Hematopoietic multipotent progenitor cell treated with erythropoietin and hydrocortisone succinate and interleukin-3 and kit ligand, for 8 days (in vitro differentiated cells): Measurements from ENCODE around the gene MLST8.
A peak's percentile ranks its signal among the peaks of the same experiment; 100 is the strongest.
"Not testable (repeated sequence)": the region's sequence is repeated elsewhere in the genome, so short reads cannot be mapped to it uniquely, and the experiment has no call there.

ENCODE experiments used
- DNase-seq: peaks from one replicate; pipeline ENCODE4 v3.0.0-alpha.2; 2015

Gene MLST8

DNA sequence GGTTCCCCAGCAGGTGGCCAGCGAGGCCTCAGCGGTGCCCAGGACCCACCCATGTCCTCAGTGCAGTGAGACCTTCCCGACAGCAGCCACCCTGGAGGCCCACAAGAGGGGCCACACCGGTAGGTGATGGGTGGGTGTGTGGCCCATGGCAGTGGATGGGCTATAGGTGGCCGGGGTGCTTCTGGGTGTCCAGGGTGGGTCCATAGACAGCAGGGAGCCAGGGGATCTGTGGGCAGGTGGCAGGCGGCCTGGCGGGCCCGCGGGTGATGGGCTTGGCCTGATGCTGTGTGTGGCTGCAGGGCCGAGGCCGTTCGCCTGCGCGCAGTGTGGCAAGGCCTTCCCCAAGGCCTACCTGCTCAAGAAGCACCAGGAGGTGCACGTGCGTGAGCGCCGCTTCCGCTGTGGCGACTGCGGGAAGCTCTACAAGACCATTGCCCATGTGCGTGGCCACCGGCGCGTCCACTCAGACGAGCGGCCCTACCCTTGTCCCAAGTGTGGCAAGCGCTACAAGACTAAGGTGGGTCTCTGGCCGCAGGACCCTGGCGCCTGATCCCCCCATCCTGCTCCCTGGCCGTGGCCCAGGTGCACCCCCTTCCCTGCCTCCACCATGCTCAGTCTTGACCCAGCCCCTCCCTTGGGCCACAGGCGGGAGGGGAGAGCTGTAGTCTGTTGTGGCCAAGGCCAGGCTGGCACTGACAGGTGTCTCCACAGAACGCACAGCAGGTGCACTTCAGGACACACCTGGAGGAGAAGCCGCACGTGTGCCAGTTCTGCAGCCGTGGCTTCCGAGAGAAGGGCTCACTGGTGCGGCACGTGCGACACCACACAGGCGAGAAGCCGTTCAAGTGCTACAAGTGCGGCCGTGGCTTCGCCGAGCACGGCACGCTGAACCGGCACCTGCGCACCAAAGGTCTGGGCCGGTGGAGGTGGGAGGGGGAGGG lies 28.9 kb downstream of the MLST8 start:
- no peak for DNase-seq

DNA sequence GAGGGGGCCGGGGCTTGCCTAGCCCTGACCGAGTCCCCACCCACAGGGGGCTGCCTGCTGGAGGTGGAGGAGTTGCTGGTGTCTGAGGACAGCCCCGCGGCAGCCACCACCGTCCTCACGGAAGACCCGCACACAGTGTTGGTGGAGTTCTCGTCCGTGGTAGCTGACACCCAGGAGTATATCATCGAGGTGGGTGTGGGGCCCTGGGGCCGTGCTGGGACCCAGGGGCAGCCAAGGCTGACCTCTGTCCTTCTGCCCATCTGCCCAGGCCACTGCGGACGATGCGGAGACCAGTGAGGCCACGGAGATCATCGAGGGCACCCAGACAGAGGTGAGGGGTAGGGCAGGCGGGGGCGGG lies 29.5 kb downstream of the MLST8 start:
- DNase-seq = no peak

DNA sequence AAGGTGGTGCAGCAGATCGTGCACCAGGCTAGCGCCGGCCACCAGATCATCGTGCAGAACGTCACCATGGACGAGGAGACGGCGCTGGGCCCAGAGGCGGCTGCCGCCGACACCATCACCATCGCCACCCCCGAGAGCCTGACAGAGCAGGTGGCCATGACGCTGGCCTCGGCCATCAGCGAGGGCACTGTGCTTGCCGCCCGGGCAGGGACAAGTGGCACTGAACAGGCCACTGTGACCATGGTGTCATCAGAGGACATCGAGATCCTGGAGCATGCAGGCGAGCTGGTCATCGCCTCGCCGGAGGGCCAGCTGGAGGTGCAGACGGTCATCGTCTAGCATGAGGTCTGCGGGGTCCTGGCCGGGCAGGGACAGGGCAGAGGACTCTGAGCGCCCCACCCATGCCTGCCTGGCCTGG lies 30.0 kb downstream of the MLST8 start:
- no peak for DNase-seq

- DNase-seq = no peak
Measured at GRCh38 chr16:2235695-2236336, 30.6 kb downstream of the MLST8 start.

GRCh38 chr16:2236337-2237101 lies 31.3 kb downstream of the MLST8 start, which contains the start of gene DNASE1L2:
Gene DNASE1L2 (plus strand): TSS chr16:2236444. CDS start chr16:2236817, 373 bp downstream.
- peak; percentile 19 for DNase-seq

- DNase-seq = no peak
Measured at GRCh38 chr16:2237102-2237482, 31.8 kb downstream of the MLST8 start.

- no peak for DNase-seq
Measured at GRCh38 chr16:2237493-2238149, 32.4 kb downstream of the MLST8 start.

DNA sequence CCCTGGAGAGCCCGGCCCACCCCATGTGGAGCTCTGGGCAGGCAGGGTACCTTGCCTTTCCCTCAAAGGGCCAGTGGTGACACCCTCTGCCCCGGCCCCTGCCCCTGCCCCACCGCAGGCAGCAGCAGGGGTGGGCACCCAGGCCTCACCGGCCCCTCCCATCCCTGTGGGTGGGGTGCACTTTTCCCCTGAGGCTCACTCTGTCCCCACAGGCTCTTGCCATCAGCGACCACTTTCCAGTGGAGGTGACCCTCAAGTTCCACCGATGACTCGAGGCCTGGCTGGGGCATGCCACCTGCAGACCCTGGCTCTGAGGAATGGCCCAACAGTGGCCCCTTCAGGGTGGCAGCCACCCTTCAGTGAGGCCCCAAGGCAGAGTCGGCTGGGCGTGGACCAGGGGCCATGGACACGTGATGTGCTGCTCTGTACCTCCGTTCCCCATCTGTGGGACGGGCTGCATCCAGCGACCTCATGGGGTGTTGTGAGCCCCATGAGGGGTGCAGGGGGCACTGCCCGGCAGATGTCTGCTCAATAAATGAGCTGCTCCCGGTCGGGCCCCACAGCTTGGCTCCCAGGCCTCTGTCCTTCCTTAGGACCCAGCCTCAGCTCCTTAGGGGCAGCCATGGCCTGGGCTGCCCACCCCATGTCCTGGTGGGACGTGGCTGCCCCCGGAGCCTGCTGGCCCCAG lies 33.0 kb downstream of the MLST8 start:
- DNase-seq = peak; percentile 10

DNA sequence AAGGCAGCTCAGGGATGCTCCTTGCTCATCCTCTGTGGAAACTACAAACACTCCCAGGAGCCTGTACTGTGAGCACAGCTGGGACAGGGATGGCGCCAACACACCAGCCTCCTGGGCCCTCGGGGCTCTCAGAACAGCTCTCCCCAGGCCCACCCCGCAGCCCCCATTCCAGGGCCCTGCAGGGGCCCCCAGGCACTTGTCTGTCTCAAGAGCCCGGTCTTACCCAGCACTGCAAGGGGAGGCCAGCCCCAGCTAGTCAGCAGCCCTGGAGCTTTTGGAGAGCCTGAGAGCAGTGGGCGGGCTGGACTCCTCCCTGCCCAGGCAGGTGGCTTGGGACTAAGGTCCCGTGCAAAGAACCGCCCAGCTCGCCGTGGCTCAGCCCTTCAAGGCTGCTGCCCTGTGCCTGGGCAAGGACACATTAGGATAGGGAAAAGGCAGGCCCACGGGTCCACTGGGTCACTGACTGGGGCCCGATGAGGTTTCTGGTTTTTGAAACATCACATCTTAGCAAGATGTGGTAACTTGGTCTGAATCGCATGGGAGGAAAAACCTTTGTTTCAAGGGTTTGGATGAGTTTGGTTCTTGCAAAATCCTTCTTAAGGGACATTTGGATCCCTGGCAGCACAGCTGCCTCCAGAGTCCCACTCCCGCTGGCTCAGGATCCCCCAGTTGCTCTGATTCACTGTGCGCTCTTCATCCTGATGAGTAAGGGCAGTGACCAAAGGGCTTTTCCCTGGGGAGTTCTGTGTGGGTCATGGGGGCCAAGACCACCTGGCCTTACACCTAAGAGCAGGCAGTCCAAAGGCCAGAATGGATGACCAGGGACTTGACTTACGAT lies 33.8 kb downstream of the MLST8 start:
- DNase-seq = no peak

DNA sequence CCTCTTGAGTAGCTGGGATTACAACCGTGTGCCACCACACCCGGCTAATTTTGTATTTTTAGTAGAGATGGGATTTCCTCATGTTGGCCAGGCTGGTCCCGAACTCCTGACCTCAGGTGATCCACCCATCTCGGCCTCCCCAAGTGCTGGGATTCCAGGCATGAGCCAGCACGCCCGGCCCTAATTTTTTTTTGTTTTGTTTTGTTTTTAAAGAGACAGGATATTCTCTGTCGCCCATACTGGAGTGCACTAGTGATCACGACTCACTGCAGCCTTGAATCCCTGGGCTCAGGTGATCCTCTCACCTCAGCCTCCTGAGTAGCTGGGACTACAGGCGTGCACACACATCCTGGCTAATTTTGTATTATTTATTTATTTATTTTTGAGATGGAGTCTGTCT lies 35.1 kb downstream of the MLST8 start:
- not testable (repeated sequence) for DNase-seq

GRCh38 chr16:2242598-2242997 lies 37.3 kb downstream of the MLST8 start:
- DNase-seq = no peak

DNA sequence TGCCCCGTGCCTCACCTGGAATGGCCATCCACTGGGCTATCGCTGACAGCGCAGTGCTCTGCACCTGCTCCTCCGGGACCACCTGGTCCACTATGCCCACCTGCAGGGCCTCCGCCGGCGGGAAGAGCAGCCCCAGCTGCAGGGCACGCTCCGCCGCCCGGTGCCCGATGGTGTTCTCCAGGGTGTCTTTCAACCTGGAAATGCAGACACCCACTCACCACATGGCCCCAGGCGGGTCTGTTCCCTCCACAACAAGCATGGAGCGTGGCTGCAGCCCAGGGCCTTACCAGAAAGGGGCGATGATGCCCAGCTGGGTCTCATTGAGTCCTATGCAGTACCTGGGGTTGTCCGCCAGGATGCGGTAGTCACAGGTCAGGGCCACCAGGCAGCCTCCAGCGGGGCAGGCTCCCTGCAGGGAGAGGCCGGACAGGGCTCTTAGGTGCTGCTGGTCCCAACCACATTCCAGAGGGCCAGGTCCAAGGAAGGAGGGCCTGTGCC lies 37.8 kb downstream of the MLST8 start:
- DNase-seq = peak; percentile 11

DNA sequence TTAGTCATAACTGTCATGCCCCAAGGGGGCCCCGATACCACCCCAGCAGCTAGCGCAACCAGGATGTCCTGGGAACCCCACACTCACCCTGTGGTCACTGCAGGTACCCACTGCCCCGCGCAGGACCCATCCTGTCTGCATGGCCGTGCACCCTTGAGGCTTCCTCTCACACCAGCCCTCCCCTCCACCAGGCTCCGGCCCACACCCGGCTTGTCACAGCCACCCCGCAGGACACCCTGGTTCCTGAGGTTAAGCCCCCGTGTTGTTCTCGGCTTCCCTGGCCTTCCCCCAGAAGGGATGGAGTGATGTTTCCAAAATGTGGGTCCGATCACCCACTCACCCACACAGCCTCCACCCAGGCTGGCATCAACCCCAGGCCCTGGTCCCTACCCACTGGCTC lies 38.5 kb downstream of the MLST8 start:
- no peak for DNase-seq

DNA sequence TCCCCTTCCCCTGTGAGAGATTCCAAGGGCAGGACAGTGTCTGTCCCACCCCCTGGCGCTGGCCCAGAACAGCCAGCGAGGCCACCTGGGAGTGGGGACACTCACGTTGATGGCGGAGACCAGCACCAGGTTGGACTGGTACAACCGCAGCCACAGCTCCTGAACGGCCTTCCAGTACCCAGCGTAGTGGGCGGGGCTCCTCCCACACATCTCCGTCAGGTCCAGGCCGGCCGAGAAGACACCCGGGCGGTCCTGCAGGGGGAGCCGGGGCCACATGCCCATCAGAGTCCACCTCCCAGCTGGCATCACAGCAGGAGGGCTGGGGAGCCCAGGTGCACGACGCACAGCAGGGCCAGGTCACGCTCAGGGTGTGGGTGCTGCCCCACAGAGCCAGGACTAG lies 39.0 kb downstream of the MLST8 start:
- DNase-seq = no peak

- DNase-seq = no peak
Measured at GRCh38 chr16:2244926-2245795, 39.9 kb downstream of the MLST8 start.

GRCh38 chr16:2246301-2246885 lies 41.1 kb downstream of the MLST8 start:
- no peak for DNase-seq

DNA sequence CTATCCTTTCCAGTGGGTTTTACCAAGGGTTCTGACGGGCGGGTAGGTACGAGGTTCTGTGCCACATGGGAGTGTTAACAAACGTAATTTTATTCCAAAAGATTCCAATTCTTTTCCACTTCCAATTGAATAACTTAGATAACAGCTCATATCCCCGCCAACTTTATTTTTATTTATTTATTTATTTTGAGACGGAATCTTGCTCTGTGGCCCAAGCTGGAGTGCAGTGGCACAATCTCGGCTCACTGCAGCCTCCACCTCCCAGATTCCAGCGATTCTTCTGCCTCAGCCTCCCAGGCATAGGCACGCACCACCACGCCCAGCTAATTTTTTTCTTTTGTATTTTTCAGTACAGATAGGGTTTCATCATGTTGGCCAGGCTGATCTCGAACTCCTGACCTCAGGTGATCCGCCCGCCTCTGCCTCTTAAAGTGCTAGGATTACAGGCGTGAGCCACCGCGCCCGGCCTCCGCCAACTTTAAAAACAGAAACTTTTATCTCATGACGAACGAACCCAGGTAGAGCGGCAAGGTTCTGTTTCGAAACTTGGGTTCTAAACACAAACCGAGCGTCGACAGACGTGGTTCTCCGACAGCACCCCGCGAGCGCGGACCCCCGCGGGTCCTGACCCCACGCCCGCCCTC lies 45.5 kb downstream of the MLST8 start:
- peak; percentile 58 for DNase-seq

GRCh38 chr16:2251296-2252111 lies 46.2 kb downstream of the MLST8 start, which contains the start of gene ECI1:
Gene ECI1 (minus strand): TSS chr16:2251587. CDS start chr16:2251566, 21 bp downstream.
- DNase-seq = peak; percentile 94
